IPS-18a (cell line): Measurements from ENCODE around the gene CD300LB.

ENCODE experiments used
- H3K27ac ChIP-seq: one replicate; pipeline ENCODE4 v1.5.1; 2013; ENCODE audit warnings: low read length
- H3K27me3 ChIP-seq: one replicate; pipeline ENCODE4 v1.6.1; 2013; ENCODE audit warnings: mild to moderate bottlenecking, low read length; ENCODE audit not compliant: control insufficient read depth, insufficient read depth
- H3K36me3 ChIP-seq: one replicate; pipeline ENCODE4 v1.6.1; 2013; ENCODE audit warnings: low read depth, low read length; ENCODE audit not compliant: control insufficient read depth
- H3K4me1 ChIP-seq: one replicate; pipeline ENCODE4 v1.6.1; 2013; ENCODE audit warnings: low read depth, low read length; ENCODE audit not compliant: control insufficient read depth
- H3K4me3 ChIP-seq: one replicate; pipeline ENCODE4 v1.5.1; 2013; ENCODE audit warnings: low read length
- H3K9ac ChIP-seq: one replicate; pipeline ENCODE4 v1.6.1; 2013; ENCODE audit warnings: mild to moderate bottlenecking, low read length, moderate library complexity
- H3K9me3 ChIP-seq: one replicate; pipeline ENCODE4 v1.6.1; 2013; ENCODE audit warnings: low read depth, low read length; ENCODE audit not compliant: control insufficient read depth

Gene CD300LB

GRCh38 chr17:74484066-74484465, 47.2 kb downstream of the CD300LB start:
- H3K27ac ChIP-seq = no peak overlapping the region
- H3K4me3 ChIP-seq = no peak overlapping the region
- H3K9me3 ChIP-seq = no peaks in the 10 kb centered on the region
- H3K4me1 ChIP-seq = no peaks in the 10 kb centered on the region
- H3K36me3 ChIP-seq = no peaks in the 10 kb centered on the region
- H3K27me3 ChIP-seq = no peaks in the 10 kb centered on the region
- H3K9ac ChIP-seq = no peak overlapping the region

DNA sequence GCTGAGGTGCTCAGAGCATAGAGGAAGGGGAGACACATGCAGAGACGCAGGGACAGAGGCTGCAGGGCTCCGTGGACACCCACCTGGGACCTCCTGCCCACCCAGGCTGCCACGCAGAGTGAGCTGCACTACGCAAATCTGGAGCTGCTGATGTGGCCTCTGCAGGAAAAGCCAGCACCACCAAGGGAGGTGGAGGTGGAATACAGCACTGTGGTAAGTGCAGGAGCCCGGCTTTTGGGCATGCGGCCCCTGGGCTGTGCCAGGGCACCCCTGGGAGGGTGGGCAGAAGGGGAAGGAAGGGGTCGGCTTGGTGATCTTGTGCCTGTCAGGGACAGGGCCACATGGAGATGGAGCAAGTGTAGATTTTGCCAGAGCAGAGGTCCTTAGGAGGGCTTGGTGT, 49.7 kb downstream of the CD300LB start:
- H3K27me3 ChIP-seq = no peaks in the 10 kb centered on the region
- no peak overlapping the region for H3K4me3 ChIP-seq
- H3K4me1 ChIP-seq = no peaks in the 10 kb centered on the region
- H3K9me3 ChIP-seq = no peaks in the 10 kb centered on the region
- H3K27ac ChIP-seq = no peak overlapping the region
- H3K36me3 ChIP-seq = no peaks in the 10 kb centered on the region
- H3K9ac ChIP-seq = no peak overlapping the region

DNA sequence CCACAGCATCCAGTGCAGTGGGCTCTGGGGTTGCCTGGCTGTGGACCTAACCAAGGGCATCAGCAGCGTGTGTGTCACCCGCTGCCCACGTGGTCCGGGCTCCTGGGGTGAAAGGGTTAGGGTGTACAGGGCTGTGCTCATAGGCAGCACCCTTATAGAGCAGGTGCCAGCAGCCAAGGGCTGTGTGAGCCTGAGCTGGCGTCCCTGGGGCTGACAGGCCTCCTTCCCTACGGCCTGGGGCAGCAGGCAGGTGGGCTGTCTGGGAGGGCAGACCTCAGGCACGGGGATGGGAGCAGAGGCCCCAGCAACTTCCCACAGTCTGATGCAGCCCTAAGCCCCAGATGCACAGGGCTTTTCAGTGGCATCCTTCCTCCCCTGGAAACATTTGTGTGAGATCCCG, 51.0 kb downstream of the CD300LB start:
- Histone ChIP-seq H3K27ac (no peak overlapping the region), H3K9ac (no peak overlapping the region), H3K4me3 (no peak overlapping the region), H3K36me3 (no peaks in the 10 kb centered on the region), H3K9me3 (no peaks in the 10 kb centered on the region), H3K4me1 (no peaks in the 10 kb centered on the region), H3K27me3 (no peaks in the 10 kb centered on the region)

- Histone ChIP-seq H3K9me3 (no peaks in the 10 kb centered on the region), H3K27ac (no peak overlapping the region), H3K4me1 (no peaks in the 10 kb centered on the region), H3K4me3 (no peak overlapping the region), H3K27me3 (no peaks in the 10 kb centered on the region), H3K9ac (no peak overlapping the region), H3K36me3 (no peaks in the 10 kb centered on the region)
Measured at GRCh38 chr17:74478420-74479100, 52.7 kb downstream of the CD300LB start.

GRCh38 chr17:74477411-74477810, 53.9 kb downstream of the CD300LB start:
- Histone ChIP-seq H3K9ac (no peak overlapping the region), H3K36me3 (no peaks in the 10 kb centered on the region), H3K27ac (no peak overlapping the region), H3K4me3 (no peak overlapping the region), H3K4me1 (no peaks in the 10 kb centered on the region), H3K9me3 (no peaks in the 10 kb centered on the region), H3K27me3 (no peaks in the 10 kb centered on the region)

- no peak overlapping the region for H3K4me3 ChIP-seq
- H3K9ac ChIP-seq = no peak overlapping the region
- no peaks in the 10 kb centered on the region for H3K4me1 ChIP-seq
- no peaks in the 10 kb centered on the region for H3K36me3 ChIP-seq
- no peaks in the 10 kb centered on the region for H3K9me3 ChIP-seq
- no peaks in the 10 kb centered on the region for H3K27me3 ChIP-seq
- H3K27ac ChIP-seq = no peak overlapping the region
Measured at GRCh38 chr17:74475189-74475588, 56.1 kb downstream of the CD300LB start.

DNA sequence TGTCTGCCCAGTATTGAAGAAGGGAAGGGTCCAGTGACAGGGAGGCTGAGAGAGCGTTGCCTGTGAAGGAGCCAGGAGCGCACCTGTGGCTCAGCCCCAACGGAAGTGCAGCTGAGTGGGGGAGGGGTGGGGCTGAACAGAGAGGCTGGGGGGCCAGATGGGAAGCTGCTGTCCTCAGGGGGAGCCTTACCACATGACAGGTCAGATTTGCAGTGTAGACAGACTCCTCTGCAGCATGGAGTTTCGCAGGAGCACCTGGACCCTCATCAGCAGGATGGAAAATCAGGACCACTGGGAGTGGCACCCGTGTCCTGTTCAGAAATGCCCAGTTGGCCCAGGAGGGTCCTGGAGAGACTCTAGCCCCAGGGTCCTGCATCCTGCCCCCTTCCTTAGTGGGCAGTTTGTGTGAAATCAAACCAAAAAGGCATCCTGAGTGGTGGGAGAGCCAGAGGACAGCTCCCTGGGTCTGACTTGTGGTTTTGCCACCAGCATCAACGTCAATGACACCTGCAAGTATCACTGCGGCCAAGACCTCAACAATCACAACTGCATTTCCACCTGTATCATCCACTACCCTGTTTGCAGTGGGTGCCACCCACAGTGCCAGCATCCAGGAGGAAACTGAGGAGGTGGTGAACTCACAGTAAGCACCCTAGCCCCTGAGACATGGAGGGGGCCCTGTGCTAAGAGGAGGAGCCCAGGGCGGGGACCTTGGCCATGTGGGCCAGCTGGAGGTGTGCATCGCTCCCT, 57.1 kb downstream of the CD300LB start:
- Histone ChIP-seq H3K9ac (no peak overlapping the region), H3K4me3 (no peak overlapping the region), H3K36me3 (no peaks in the 10 kb centered on the region), H3K4me1 (no peaks in the 10 kb centered on the region), H3K9me3 (no peaks in the 10 kb centered on the region), H3K27ac (no peak overlapping the region), H3K27me3 (no peaks in the 10 kb centered on the region)

- H3K27ac ChIP-seq = no peak overlapping the region
- H3K9me3 ChIP-seq = no peaks in the 10 kb centered on the region
- no peaks in the 10 kb centered on the region for H3K27me3 ChIP-seq
- no peaks in the 10 kb centered on the region for H3K4me1 ChIP-seq
- H3K36me3 ChIP-seq = no peaks in the 10 kb centered on the region
- H3K4me3 ChIP-seq = no peak overlapping the region
- no peak overlapping the region for H3K9ac ChIP-seq
Measured at GRCh38 chr17:74473294-74473693, 58.0 kb downstream of the CD300LB start.

- Histone ChIP-seq H3K4me3 (no peak overlapping the region), H3K4me1 (no peaks in the 10 kb centered on the region), H3K9ac (no peak overlapping the region), H3K27me3 (no peaks in the 10 kb centered on the region), H3K9me3 (no peaks in the 10 kb centered on the region), H3K27ac (no peak overlapping the region), H3K36me3 (no peaks in the 10 kb centered on the region)
Measured at GRCh38 chr17:74472890-74473289, 58.4 kb downstream of the CD300LB start.

DNA sequence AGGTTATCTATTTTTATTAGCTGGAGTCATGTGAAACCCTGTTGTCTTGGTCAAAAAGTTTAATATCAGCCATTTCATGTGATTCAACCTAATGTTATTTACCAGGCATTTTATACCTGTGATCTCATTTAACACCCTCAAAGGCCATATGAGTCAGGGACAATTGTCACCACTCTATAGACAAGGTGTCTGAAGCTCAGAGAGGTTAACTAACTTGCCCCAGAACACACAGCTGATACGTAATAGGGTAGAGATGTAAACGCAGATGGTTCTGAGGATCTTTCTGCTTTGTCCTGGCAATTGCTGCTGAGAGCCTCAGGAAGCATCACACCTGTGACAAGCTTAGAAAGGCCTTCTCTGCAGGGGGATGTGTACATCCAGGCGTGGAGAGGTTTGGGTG, 59.9 kb downstream of the CD300LB start:
- peaks cover 6% of the 10 kb centered on the region for H3K4me1 ChIP-seq
- no peak overlapping the region for H3K27ac ChIP-seq
- H3K36me3 ChIP-seq = no peaks in the 10 kb centered on the region
- no peak overlapping the region for H3K4me3 ChIP-seq
- H3K27me3 ChIP-seq = peaks cover 6% of the 10 kb centered on the region
- no peaks in the 10 kb centered on the region for H3K9me3 ChIP-seq
- no peak overlapping the region for H3K9ac ChIP-seq
